HEK293 (cell line): ENCODE results near the gene PTGFRN.

Experiments used
- CTCF ChIA-PET: fragments of 350-600 bp; formaldehyde crosslinking; extraction: SDS; loops from one replicate; lab custom pipeline; 2021; ENCODE audit warnings: antibody characterized with exemption; lab: Yijun Ruan, JAX
- POLR2A ChIA-PET: fragments of 300-600 bp; formaldehyde crosslinking; extraction: SDS; loops from one replicate; lab custom pipeline; 2020; ENCODE audit warnings: antibody characterized with exemption, inconsistent platforms; lab: Yijun Ruan, JAX
- H3K27ac ChIP-seq: fragments of 200-500 bp; sonication (Bioruptor generic); 2 replicates; pipeline ENCODE4 v1.5.1; 2014; ENCODE audit warnings: low read depth, low read length, control low read depth, inconsistent platforms; ENCODE audit errors: extremely low read depth
- H3K36me3 ChIP-seq, 2 experiments: fragments of 200-500 bp in 1 of 2; sonication (Bioruptor generic) in 1 of 2; 1 replicate in 1 of 2; 2 replicates in 1 of 2; pipeline ENCODE4 v1.5.1; 2014 to 2017; ENCODE audit warnings: inconsistent platforms in 2 of 2, low read length in 2 of 2; ENCODE audit not compliant: control insufficient read depth in 2 of 2, insufficient read depth in 1 of 2
- H3K4me1 ChIP-seq: fragments of 200-500 bp; sonication (Bioruptor generic); 2 replicates; pipeline ENCODE4 v1.5.1; 2014; ENCODE audit warnings: mild to moderate bottlenecking, low read length, inconsistent platforms; ENCODE audit not compliant: control insufficient read depth, insufficient read depth
- H3K4me3 ChIP-seq: 2 replicates; pipeline ENCODE4 v1.5.1; 2011; ENCODE audit warnings: low read depth, mild to moderate bottlenecking, control low read depth, low read length, moderate library complexity
- H3K9me3 ChIP-seq: fragments of 200-500 bp; sonication (Bioruptor generic); 2 replicates; pipeline ENCODE4 v1.5.1; 2014; ENCODE audit warnings: low read depth, low read length, inconsistent platforms; ENCODE audit not compliant: control insufficient read depth, insufficient read depth
- AEBP2 ChIP-seq: fragments of 450-650 bp; formaldehyde crosslinking; IDR thresholded peaks from 2 replicates; pipeline ENCODE4 v1.5.1; 2016; ENCODE audit warnings: missing biosample characterization, missing genetic modification characterization, borderline replicate concordance
- BCL11B ChIP-seq: fragments of 450-650 bp; formaldehyde crosslinking; IDR thresholded peaks from 2 replicates; pipeline ENCODE4 v1.5.1; 2016; ENCODE audit warnings: low read depth, missing biosample characterization, missing genetic modification characterization
- GFI1B ChIP-seq: fragments of 450-650 bp; formaldehyde crosslinking; IDR thresholded peaks from 2 replicates; pipeline ENCODE4 v1.5.1; 2016; ENCODE audit warnings: missing biosample characterization, missing genetic modification characterization
- GLIS1 ChIP-seq: fragments of 450-650 bp; formaldehyde crosslinking; IDR thresholded peaks from 2 replicates; pipeline ENCODE4 v1.5.1; 2016; ENCODE audit warnings: missing biosample characterization, missing genetic modification characterization
- KLF1 ChIP-seq: fragments of 450-650 bp; formaldehyde crosslinking; IDR thresholded peaks from 2 replicates; pipeline ENCODE4 v1.5.1; 2016; ENCODE audit warnings: missing biosample characterization, missing genetic modification characterization
- OVOL3 ChIP-seq: fragments of 450-650 bp; formaldehyde crosslinking; IDR thresholded peaks from 2 replicates; pipeline ENCODE4 v1.5.1; 2016; ENCODE audit warnings: missing biosample characterization, missing genetic modification characterization
- ZBTB1 ChIP-seq: fragments of 450-650 bp; formaldehyde crosslinking; IDR thresholded peaks from 2 replicates; pipeline ENCODE4 v1.5.1; 2016; ENCODE audit warnings: missing biosample characterization, missing genetic modification characterization
- ZBTB6 ChIP-seq: fragments of 450-650 bp; formaldehyde crosslinking; IDR thresholded peaks from 2 replicates; pipeline ENCODE4 v1.5.1; 2017; ENCODE audit warnings: missing biosample characterization, missing genetic modification characterization
- ZFP41 ChIP-seq: fragments of 450-650 bp; formaldehyde crosslinking; IDR thresholded peaks from 2 replicates; pipeline ENCODE4 v1.5.1; 2016; ENCODE audit warnings: missing biosample characterization, missing genetic modification characterization, borderline replicate concordance
- ZNF155 ChIP-seq: fragments of 450-650 bp; formaldehyde crosslinking; IDR thresholded peaks from 2 replicates; pipeline ENCODE4 v1.5.1; 2016; ENCODE audit warnings: missing biosample characterization, missing genetic modification characterization
- ZNF157 ChIP-seq: fragments of 450-650 bp; formaldehyde crosslinking; IDR thresholded peaks from 2 replicates; pipeline ENCODE4 v1.5.1; 2016; ENCODE audit warnings: missing biosample characterization, missing genetic modification characterization
- ZNF169 ChIP-seq: fragments of 450-650 bp; formaldehyde crosslinking; IDR thresholded peaks from 2 replicates; pipeline ENCODE4 v1.5.1; 2016; ENCODE audit warnings: missing biosample characterization, missing genetic modification characterization
- ZNF184 ChIP-seq: fragments of 450-650 bp; IDR thresholded peaks from 2 replicates; pipeline ENCODE4 v1.5.1; 2018; ENCODE audit warnings: missing biosample characterization, mild to moderate bottlenecking, missing genetic modification characterization
- ZNF23 ChIP-seq: fragments of 450-650 bp; formaldehyde crosslinking; IDR thresholded peaks from 2 replicates; pipeline ENCODE4 v1.5.1; 2016; ENCODE audit warnings: missing biosample characterization, missing genetic modification characterization, borderline replicate concordance
- ZNF26 ChIP-seq: fragments of 450-650 bp; formaldehyde crosslinking; IDR thresholded peaks from 2 replicates; pipeline ENCODE4 v1.5.1; 2016; ENCODE audit warnings: missing biosample characterization, missing genetic modification characterization
- ZNF280D ChIP-seq: fragments of 450-650 bp; formaldehyde crosslinking; IDR thresholded peaks from 2 replicates; pipeline ENCODE4 v1.5.1; 2016; ENCODE audit warnings: missing biosample characterization, missing genetic modification characterization
- ZNF341 ChIP-seq: fragments of 450-650 bp; formaldehyde crosslinking; IDR thresholded peaks from 2 replicates; pipeline ENCODE4; 2016; ENCODE audit warnings: low read depth, missing biosample characterization, missing genetic modification characterization
- ZNF362 ChIP-seq: fragments of 450-650 bp; formaldehyde crosslinking; IDR thresholded peaks from 2 replicates; pipeline ENCODE4 v1.5.1; 2016; ENCODE audit warnings: missing biosample characterization, missing genetic modification characterization
- ZNF398 ChIP-seq: fragments of 450-650 bp; formaldehyde crosslinking; IDR thresholded peaks from 2 replicates; pipeline ENCODE4 v1.5.1; 2017; ENCODE audit warnings: missing biosample characterization, missing genetic modification characterization
- ZNF423 ChIP-seq: fragments of 450-650 bp; formaldehyde crosslinking; IDR thresholded peaks from 2 replicates; pipeline ENCODE4 v1.5.1; 2016; ENCODE audit warnings: missing biosample characterization, missing genetic modification characterization
- ZNF544 ChIP-seq: fragments of 450-650 bp; formaldehyde crosslinking; IDR thresholded peaks from 2 replicates; pipeline ENCODE4 v1.5.0; 2017; ENCODE audit warnings: missing biosample characterization, missing genetic modification characterization
- ZNF548 ChIP-seq: fragments of 450-650 bp; formaldehyde crosslinking; IDR thresholded peaks from 2 replicates; pipeline ENCODE4 v1.5.1; 2016; ENCODE audit warnings: missing biosample characterization, missing genetic modification characterization
- ZNF555 ChIP-seq: fragments of 450-650 bp; formaldehyde crosslinking; conservative IDR thresholded peaks from 2 replicates; pipeline ENCODE4 v1.5.1; 2017; ENCODE audit warnings: missing biosample characterization, mild to moderate bottlenecking, missing genetic modification characterization, inconsistent platforms
- ZNF558 ChIP-seq: fragments of 450-650 bp; formaldehyde crosslinking; IDR thresholded peaks from 2 replicates; pipeline ENCODE4 v1.5.1; 2016; ENCODE audit warnings: missing biosample characterization, missing genetic modification characterization
- ZNF792 ChIP-seq: fragments of 450-650 bp; formaldehyde crosslinking; IDR thresholded peaks from 2 replicates; pipeline ENCODE4 v1.5.1; 2016; ENCODE audit warnings: missing biosample characterization, missing genetic modification characterization

PTGFRN gene

GRCh38 chr1:116971965-116972673, 62.4 kb downstream of the PTGFRN start:
- Histone ChIP-seq H3K9me3 (no peaks in the 10 kb centered on the region; the same call in 1 of the 2 replicates), H3K27ac (no peak overlapping the region), H3K36me3 (peaks cover 7 to 30% of the 10 kb centered on the region in 2 experiments; a peak in 2 of 3 replicates), H3K4me3 (no peak overlapping the region), H3K4me1 (no peaks in the 10 kb centered on the region)
- TF ChIP-seq ZNF341 (tag by site-specific recombination) (no peak), ZNF558 (tag by site-specific recombination) (no peak), ZBTB1 (tag by site-specific recombination) (no peak), ZNF23 (tag by site-specific recombination) (no peak), BCL11B (tag by site-specific recombination) (no peak), ZFP41 (tag by site-specific recombination) (no peak), ZNF555 (no peak), ZNF548 (tag by site-specific recombination) (no peak), ZNF157 (tag by site-specific recombination) (no peak)
- POLR2A ChIA-PET, result no interaction called here
- CTCF ChIA-PET, result interaction anchor here (0.7 to 1.1 kb wide), 2 partner anchors 37 to 303 kb away, joined by 3 to 4 read pairs; no protein-coding TSS in a partner anchor

- no peak overlapping the region for H3K27ac ChIP-seq
- ChIA-PET CTCF (interaction anchor here (0.7 kb wide), 1 partner anchor 303 kb away, joined by 4 read pairs; no protein-coding TSS in a partner anchor), POLR2A (no interaction called here)
- TF ChIP-seq ZNF792 (tag by site-specific recombination) (no peak), GFI1B (tag by site-specific recombination) (no peak), ZNF280D (no peak), ZNF362 (tag by site-specific recombination) (no peak), ZNF184 (tag by site-specific recombination) (no peak), ZNF155 (tag by site-specific recombination) (no peak), ZNF558 (tag by site-specific recombination) (no peak), ZNF26 (tag by site-specific recombination) (no peak), ZNF544 (tag by site-specific recombination) (no peak), KLF1 (tag by site-specific recombination) (no peak), GLIS1 (tag by site-specific recombination) (no peak), ZNF423 (tag by site-specific recombination) (no peak), OVOL3 (tag by site-specific recombination) (no peak), ZBTB6 (no peak), ZNF169 (no peak), ZNF398 (no peak), AEBP2 (tag by site-specific recombination) (no peak)
Observed at GRCh38 chr1:116972674-116973030, 62.9 kb downstream of the PTGFRN start.

More at GRCh38 chr1:116972674-116973030, 62.9 kb downstream of the PTGFRN start:
- no peaks in the 10 kb centered on the region; the same call in 1 of the 2 replicates for H3K9me3 ChIP-seq
- H3K4me1 ChIP-seq, result no peaks in the 10 kb centered on the region
- H3K36me3 ChIP-seq, result peaks cover 3 to 24% of the 10 kb centered on the region in 2 experiments; a peak in 2 of 3 replicates
- no peak overlapping the region for H3K4me3 ChIP-seq
